ENCODE data around the gene MRNIP. TPM values are rescaled to one million over a fixed set of nuclear protein-coding genes. Genes with fewer than 3 reads are reported as not detected.

MRNIP gene
- total RNA-seq, 6 experiments from 2014 or later, result 4.7 to 14.7 (median 9.0) TPM

DNA sequence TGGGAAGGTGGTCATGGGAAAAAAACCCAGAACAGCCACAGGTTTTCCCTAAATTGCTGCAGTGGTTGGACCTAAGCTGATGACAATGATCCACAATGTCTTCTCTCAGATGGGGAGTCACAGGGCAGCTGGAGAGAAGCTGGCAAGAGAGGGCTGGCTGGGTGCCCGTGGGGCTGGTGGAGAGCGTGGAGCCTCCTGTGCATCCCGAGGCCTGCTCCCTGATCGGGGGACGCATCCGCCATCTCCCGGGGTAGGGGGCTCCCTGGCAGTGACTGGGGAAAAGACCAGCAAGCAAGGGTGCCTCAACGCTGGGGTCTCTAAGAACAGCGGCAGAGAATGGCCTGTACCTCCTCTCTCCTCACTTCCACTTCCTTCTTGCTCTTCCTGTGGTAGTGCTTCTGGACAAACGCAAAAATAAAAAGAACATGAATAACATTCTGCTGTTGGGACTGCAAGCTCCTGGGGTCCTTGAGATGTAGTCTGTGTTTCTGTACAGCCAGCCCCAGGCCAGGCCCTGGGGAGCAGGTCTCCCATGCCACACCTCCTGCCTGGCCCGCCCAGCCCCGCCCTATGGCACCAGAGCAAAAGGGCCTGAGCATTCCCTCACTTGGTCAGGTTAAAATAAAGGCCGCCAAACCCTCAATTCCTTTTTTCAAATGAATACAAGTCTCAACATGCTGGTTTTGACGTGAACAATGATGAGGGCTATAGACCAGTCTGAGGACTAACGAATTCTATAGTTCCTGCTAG is 7.0 kb upstream of the MRNIP start:
- TF ChIP-seq, protein P1, sequence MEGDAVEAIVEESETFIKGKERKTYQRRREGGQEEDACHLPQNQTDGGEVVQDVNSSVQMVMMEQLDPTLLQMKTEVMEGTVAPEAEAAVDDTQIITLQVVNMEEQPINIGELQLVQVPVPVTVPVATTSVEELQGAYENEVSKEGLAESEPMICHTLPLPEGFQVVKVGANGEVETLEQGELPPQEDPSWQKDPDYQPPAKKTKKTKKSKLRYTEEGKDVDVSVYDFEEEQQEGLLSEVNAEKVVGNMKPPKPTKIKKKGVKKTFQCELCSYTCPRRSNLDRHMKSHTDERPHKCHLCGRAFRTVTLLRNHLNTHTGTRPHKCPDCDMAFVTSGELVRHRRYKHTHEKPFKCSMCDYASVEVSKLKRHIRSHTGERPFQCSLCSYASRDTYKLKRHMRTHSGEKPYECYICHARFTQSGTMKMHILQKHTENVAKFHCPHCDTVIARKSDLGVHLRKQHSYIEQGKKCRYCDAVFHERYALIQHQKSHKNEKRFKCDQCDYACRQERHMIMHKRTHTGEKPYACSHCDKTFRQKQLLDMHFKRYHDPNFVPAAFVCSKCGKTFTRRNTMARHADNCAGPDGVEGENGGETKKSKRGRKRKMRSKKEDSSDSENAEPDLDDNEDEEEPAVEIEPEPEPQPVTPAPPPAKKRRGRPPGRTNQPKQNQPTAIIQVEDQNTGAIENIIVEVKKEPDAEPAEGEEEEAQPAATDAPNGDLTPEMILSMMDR (IDR thresholded peaks at IDR 0.05), result no peak
- no peak for TF ChIP-seq POLR2A (IDR thresholded peaks at IDR 0.05)
- Histone ChIP-seq H3K4me1 (no peaks in the 10 kb centered on the region), H3K27me3 (no peaks in the 10 kb centered on the region), H3K9me3 (no peaks in the 10 kb centered on the region), H3K36me3 (peaks cover 0 to 33% (median 7%) of the 10 kb centered on the region in 4 donors), H3K27ac (no peak overlapping the region), H3K4me3 (no peak overlapping the region)
- WGBS (ENCODE audit: insufficient coverage, low coverage, low lambda C conversion rate, missing lambda C conversion rate), result 86% methylated on average over 9 of the region's 15 CpGs
- DNase-seq (no peak), ATAC-seq (no peak)
- intact Hi-C loops (cut with DNase I), result no loop called here

DNA sequence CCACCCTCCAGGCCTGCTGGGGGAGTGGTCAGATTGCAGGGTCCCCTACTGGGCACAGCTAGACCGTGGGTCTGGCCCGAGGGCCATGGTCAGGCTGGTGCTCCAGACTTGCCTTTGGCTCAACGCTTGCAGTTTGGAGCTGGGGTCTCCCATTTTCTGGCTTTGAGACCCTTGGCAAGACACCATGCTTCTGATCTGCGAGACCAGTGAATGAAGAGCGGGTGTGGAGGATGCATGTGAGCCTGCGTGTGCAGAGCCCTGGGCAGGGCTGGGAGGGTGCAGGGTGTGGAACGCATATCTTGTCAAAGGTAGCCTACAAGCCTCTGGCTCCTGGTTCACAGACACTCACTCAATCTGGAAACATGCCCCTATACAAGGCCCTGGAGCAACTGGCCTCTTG is 6.1 kb upstream of the MRNIP start:
- Histone ChIP-seq H3K4me1 (no peaks in the 10 kb centered on the region), H3K9me3 (no peaks in the 10 kb centered on the region), H3K27me3 (no peaks in the 10 kb centered on the region), H3K4me3 (no peak overlapping the region), H3K27ac (no peak overlapping the region), H3K36me3 (peaks cover 0 to 29% (median 7%) of the 10 kb centered on the region in 4 donors)
- DNase-seq, result no peak
- intact Hi-C loops (cut with DNase I), result no loop called here
- TF ChIP-seq, protein P1 (IDR thresholded peaks at IDR 0.05), result no peak
- no peak for TF ChIP-seq POLR2A (IDR thresholded peaks at IDR 0.05)
- 92% methylated on average over 4 of the region's 7 CpGs for WGBS (ENCODE audit: insufficient coverage, low coverage, low lambda C conversion rate, missing lambda C conversion rate)
- no peak for ATAC-seq

DNA sequence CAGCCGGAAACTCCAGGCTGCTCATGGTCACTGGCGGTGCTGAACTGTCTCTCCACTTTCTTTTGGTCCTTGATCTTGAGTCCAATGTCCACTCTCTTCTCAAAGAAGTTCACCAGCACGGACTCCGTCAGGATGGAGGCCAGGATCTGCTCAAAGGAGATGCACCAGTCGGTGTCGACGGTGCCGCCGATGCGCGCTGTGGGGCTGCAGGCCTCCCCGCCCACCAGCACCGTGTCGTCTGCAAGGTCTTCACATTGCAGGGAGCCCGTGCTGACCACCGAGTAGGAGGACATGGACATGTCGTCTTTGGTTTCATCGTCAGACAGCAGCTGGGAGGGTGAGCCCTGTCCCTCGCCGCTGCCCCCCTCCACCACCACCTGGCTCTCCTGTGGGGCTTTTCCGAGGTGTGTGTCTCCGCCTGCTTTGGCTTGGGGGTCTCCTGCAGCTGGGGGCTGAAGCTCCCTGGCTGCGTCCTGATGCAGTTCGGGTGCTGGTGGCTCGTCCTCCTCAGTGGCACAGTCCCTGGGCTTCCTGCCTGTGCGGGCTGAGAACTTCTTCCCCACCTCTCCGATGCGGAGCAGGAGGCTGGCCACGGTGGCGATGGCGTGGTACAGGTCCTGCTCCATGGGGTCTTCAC is 5.0 kb upstream of the MRNIP start:
- intact Hi-C loops (cut with DNase I), result no loop called here
- TF ChIP-seq POLR2A (IDR thresholded peaks at IDR 0.05), result no peak
- TF ChIP-seq, protein P1 (IDR thresholded peaks at IDR 0.05), result no peak
- H3K27ac ChIP-seq, result no peak overlapping the region
- H3K9me3 ChIP-seq, result no peaks in the 10 kb centered on the region
- H3K27me3 ChIP-seq, result no peaks in the 10 kb centered on the region
- ATAC-seq (no peak), DNase-seq (no peak)
- H3K36me3 ChIP-seq, result peaks cover 0 to 22% (median 7%) of the 10 kb centered on the region in 4 donors
- peaks cover 0 to 4% (median 0%) of the 10 kb centered on the region in 4 donors for H3K4me1 ChIP-seq
- no peak overlapping the region for H3K4me3 ChIP-seq
- 91% methylated on average over 7 of the region's 31 CpGs for whole genome bisulfite sequencing (ENCODE audit: insufficient coverage, low coverage, low lambda C conversion rate, missing lambda C conversion rate)

DNA sequence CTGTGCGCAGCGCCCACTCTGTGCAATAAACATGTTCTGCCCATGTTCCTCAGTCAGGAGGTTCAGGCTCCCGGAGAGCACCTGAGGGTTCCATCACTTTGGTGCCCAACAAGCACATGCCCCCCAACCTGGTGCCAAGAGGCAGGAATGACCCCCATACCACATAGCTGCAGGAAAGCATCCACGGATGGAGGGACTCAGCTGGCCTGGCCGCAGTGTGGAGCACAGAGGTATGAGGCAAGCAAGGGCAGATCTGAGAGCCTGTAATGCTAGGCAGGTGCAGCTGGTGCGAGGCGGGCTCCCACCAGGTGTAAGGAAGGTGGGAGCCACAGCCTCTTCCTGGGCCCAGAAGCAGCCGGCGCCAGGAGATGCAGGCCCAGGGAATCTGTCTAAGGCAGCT is 4.3 kb upstream of the MRNIP start:
- ATAC-seq, result no peak
- 96% methylated on average over 5 of the region's 9 CpGs for WGBS (ENCODE audit: insufficient coverage, low coverage, low lambda C conversion rate, missing lambda C conversion rate)
- H3K4me3 ChIP-seq, result no peak overlapping the region
- intact Hi-C loops (cut with DNase I), result no loop called here
- no peaks in the 10 kb centered on the region for H3K9me3 ChIP-seq
- no peak for TF ChIP-seq POLR2A (IDR thresholded peaks at IDR 0.05)
- TF ChIP-seq, protein P1 (IDR thresholded peaks at IDR 0.05), result no peak
- no peak overlapping the region for H3K27ac ChIP-seq
- peaks cover 0 to 22% (median 7%) of the 10 kb centered on the region in 4 donors for H3K36me3 ChIP-seq
- H3K4me1 ChIP-seq, result peaks cover 0 to 4% (median 0%) of the 10 kb centered on the region in 4 donors
- H3K27me3 ChIP-seq, result no peaks in the 10 kb centered on the region
- DNase-seq, result no peak
